Thymus (tissue), 2 donors: ENCODE results near the gene ZFP90. TPM values are rescaled to one million over a fixed set of nuclear protein-coding genes. Genes with fewer than 3 reads are reported as not detected.

Source experiments
- polyA plus RNA-seq: library from polyadenylated mRNA; stranded (reverse); fragments of 200-250 nt; gene quantifications from one replicate; pipeline ENCODE4 v1.2.3, GENCODE V29; 2013
- total RNA-seq: library from RNA; stranded (reverse); fragments of 120-200 nt; gene quantifications from one replicate; pipeline ENCODE4 v1.2.4, GENCODE V29; 2013
- donor health status: healthy.

Gene ZFP90
- total and polyA plus RNA-seq, 2 donors: 13.8 to 17.9 TPM

Other genes with a start within 250 kb of the ZFP90 start
- 19.4 TPM for gene SLC7A6OS, start 228.3 kb upstream of the ZFP90 start, total RNA-seq
- gene SLC7A6OS, start 228.3 kb upstream of the ZFP90 start, polyA plus RNA-seq: 12.8 TPM
- 57.9 TPM for gene PRMT7, start 228.3 kb upstream of the ZFP90 start, total RNA-seq
- 65.5 TPM for gene PRMT7, start 228.3 kb upstream of the ZFP90 start, polyA plus RNA-seq
- 120 TPM for gene SMPD3, start 90.8 kb upstream of the ZFP90 start, total RNA-seq
- 21.8 TPM for gene SMPD3, start 90.8 kb upstream of the ZFP90 start, polyA plus RNA-seq
- gene CDH3, start 106.0 kb downstream of the ZFP90 start, total RNA-seq: 45.6 TPM
- 47.5 TPM for gene CDH3, start 106.0 kb downstream of the ZFP90 start, polyA plus RNA-seq
- 30.9 TPM for gene CDH1, start 198.0 kb downstream of the ZFP90 start, total RNA-seq
- 70.4 TPM for gene CDH1, start 198.0 kb downstream of the ZFP90 start, polyA plus RNA-seq